EH (cell line): ENCODE data around the gene PAX7.
"Not testable (repeated sequence)": the region's sequence is repeated elsewhere in the genome, so short reads cannot be mapped to it uniquely, and the experiment has no call there.

Experiments
- DNase-seq: peaks from one replicate; pipeline ENCODE4 v3.0.0-alpha.2; 2015; ENCODE audit warnings: low read depth

PAX7 gene

GRCh38 chr1:18630511-18631495 lies at the start of gene PAX7:
PAX7 (plus strand) TSS chr1:18630846; CDS start chr1:18631604, 758 bp downstream.
- no peak for DNase-seq

- DNase-seq, result peak; percentile 6
These were observed 49.2 kb upstream of the PAX7 start for GRCh38 chr1:18581420-18581880.

- DNase-seq, result no peak
These were observed 47.8 kb upstream of the PAX7 start for GRCh38 chr1:18582890-18583289.

- no peak for DNase-seq
These were observed 47.2 kb upstream of the PAX7 start for GRCh38 chr1:18583326-18583941.

DNA sequence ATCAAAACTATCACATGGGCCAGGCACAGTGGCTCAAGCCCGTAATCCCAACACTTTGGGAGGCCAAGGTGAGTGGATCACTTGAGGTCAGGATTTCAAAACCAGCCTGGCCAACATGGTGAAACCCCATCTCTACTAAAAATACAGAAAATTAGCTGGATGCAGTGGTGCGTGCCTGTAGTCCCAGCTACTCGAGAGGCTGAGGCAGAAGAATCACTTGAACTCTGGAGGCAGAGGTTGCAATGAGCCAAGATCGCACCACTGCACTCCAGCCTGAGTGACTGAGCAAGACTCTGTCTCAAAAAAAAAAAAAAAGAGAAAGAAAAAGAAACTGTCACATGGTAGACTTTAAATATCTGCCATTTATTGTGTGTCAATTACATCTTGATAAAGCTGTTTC lies 44.6 kb upstream of the PAX7 start:
- not testable (repeated sequence) for DNase-seq

DNA sequence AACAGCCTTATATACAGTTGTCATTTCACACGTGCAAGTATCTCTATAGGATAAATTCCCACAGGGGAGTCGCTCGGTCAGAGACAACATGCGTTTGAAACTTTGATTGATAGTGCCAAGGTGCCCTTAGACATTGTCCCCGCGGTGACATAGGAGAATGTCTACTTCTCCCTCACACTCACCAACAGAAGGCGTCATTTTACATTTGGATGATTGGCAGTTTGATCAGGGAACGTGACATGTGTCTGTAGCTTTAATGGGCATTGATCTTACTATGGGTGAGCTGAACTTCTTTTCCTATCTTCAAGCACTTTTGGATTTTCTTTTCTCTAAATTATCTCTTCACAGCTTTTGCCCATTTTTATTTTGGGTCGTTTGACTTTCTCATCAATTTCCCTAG lies 42.6 kb upstream of the PAX7 start:
- DNase-seq, result no peak

DNA sequence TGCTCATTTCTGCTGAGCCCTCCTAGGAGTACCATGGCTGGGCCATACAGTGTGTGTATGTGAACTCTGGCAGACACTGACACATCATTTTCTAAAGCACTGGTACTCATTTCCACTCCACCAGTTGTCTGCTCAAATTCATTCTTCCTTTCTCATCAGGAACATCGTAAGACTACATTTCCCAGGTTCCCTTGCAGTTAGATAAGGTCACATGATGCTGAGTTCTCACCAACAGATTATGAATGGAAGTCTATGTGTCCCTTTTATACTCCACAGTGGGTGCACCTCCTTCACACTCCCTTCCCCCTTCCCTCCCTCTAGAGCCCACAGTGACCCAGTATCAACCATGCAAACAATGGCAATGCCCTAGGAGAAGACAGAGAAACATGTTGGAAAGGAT lies 38.3 kb upstream of the PAX7 start:
- no peak for DNase-seq

DNA sequence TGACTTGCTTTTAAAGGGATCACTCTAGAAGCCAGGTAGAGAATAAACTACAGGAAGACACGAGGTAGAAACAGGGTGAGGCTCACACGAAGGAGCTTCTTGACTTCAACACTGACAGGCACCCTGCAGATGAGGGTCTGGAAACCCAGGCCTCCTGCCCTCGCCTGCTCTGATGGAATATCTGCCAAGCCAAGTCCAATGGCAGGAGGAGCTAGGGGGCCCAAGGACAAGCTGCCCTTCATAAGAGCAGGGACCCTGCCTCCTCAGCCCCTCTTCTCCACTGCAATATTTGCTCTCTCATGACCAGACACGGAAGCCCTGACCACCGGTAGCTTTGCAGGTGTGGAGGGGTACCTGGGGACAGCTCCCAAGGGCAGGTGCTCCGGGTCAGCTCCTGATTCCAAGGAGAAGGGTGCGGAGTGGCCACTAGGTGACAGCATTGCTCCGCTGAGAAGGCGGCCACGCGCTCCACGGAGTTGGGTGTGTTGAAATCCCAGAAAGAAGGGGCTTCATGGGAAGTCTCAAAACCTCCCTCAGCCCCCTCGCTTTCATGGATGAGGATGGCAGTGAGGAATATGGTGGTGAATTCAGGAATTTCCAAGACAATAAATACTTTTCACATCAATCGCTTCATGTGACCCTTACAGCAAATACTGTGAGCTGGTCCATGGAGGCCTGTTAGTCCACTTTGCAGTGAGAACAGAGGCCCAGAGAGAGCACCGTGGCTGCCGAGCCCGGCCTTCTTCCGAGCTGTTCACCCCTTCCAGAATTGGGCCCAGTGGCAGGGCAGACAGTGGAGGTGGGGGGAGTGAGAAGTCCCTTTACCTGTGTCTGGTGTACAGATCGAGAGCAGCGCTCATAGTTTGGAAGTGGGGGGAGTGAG lies 33.2 kb upstream of the PAX7 start:
- DNase-seq, result peak; percentile 46

GRCh38 chr1:18599086-18599485 lies 31.6 kb upstream of the PAX7 start:
- DNase-seq, result no peak

DNA sequence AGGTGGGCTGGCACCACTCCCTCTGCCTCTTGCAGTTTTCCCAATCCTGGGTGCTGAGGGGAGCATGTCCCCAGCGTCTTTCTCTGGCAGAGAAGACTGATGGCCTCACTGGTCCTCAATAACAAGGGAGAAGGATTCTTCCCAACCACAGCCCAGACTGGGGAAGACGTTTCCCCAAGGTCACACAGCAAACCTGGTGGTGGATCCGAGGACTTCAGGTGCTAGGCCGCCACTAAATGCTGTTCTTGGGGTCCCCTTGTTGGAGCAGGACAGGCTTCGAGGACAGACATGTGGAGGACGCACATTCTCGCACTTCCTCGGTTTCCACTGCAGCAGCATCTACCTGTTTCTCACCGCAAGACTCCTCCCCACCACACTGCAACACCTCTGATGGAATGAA lies 30.9 kb upstream of the PAX7 start:
- DNase-seq, result no peak

DNA sequence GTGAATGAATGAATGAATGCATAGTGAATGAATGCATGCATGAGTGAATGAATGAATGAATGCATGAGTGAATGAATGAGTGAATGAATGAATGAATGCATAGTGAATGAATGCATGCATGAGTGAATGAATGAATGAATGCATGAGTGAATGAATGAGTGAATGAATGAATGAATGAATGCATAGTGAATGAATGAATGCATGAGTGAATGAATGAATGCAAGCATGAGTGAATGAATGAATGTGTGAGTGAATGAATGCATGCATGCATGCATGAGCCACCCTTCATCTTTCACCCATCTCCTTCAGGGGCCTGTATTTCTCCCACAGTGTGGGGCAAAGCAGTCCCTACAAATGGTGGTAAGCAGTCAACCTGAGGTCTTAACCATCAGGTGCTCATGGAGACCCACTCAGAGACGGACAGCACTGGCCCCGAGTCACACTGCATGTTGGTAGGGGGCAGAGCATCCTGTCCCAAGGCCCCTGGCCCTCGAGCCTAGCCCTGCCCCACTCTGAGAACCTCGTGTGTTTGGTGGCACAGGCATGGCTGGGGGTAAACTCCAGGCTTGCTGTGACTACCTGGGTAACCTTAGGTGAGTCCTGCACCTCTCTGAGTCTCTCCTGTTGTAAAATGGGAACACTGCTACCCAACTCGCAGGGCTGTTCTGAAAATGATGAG lies 28.0 kb upstream of the PAX7 start:
- no peak for DNase-seq

DNA sequence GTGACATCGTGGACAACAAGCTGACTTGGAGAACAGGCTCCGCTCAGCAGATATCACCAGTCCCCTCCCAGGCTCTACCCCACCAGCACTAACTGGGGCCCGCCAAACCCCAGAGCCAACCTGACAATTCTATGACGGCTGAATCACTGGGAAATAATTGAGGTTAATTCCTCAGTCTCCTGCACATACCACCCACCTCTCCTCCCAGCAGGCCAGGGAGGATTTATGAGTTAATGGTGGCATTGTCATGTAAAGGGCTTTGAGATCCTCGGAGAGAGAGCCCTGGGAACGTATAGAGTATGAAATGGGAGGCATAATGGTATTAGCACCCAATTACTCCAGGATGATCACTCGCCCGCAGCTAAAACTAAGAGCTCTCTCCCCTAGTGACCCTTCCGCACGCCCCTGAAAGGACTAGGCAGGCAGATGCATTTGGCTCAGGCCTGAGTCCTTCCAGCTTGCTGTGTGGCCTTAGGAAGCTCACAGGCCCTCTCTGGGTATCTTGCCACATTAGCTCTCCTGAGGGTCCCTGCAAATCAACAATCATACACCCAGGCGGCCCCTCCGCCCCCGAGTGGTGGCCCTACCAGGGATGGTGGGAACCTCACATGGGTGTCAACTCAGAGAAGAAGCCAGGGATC lies 27.3 kb upstream of the PAX7 start:
- no peak for DNase-seq

DNA sequence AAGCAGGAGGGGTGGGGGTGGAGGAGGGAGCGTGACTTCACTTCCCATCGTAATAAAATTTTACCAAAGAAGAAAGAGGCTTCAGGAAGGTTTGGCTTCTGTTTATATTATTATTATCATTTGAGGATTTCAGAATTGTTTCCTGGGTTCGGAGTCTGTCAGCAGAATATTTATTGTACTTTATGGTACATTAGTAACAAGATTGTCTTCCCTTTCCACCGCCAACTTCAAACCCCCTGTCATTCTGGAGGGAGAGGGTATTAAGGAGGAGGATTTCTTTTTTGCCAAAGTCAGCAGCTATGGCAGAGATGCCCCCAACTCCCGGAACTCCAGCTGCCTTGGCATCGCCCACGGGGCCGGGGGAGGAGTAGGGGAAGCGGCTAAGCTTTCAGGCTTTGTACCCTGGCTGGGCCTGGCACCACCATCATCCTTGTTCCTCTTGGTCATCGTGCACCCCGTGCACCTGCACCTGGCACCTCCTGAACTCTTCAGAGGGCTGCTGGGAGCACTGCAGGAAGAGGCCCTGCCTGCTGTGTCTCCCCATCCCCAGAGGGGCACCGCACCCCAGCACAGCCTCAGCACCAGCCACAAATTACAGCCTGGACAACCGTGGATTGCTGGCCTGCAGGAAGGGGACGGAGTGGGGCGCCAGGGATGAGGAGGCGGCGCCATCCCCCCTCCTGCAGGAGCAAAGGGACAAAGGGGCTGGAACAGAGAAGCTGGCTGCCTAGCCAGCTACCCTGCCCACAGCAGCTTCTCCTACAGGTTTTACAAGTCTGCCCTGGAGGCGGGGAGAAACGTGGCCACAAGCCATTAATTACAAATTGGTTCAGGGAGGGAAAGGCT lies 24.0 kb upstream of the PAX7 start:
- DNase-seq, result no peak

- no peak for DNase-seq
These were observed 23.3 kb upstream of the PAX7 start for GRCh38 chr1:18607289-18607760.

DNA sequence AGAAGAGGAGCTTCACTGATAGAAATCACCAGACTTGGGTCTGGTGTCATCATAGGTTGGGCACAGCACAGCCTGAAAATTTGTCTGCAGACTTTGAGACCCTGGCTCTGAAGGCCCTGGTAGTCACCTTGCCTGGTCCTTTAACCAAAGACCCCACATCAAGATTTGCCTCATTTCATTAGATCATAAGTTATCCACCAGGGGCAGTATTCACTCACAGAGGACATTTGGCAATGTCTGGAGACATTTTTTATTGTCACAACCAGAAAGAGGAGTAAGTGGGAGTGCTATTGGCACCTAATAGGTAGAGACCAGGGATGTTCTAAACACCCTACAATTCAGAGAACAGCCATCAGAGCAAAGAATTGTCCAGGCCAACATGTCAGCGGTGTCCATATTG lies 22.1 kb upstream of the PAX7 start:
- DNase-seq, result no peak

DNA sequence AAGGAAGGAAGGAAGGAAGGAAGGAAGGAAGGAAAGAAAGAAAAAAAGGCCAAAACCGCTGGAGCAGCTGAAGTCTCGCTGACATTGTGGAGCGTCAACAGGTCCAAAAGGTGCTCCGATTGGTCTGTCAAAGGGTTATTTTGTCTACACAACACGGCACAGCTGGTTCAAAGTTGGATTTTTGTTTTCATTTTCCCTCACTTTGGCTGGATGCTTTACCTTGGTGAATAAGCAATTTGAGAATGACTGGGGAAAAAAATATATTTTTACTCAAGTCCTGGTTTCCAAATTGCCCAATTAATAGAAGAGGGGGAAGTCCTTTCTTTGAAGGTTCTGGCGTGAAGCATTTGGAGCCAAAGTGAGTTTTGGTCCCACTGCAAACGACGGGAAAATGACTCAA lies 19.3 kb upstream of the PAX7 start:
- DNase-seq, result no peak

DNA sequence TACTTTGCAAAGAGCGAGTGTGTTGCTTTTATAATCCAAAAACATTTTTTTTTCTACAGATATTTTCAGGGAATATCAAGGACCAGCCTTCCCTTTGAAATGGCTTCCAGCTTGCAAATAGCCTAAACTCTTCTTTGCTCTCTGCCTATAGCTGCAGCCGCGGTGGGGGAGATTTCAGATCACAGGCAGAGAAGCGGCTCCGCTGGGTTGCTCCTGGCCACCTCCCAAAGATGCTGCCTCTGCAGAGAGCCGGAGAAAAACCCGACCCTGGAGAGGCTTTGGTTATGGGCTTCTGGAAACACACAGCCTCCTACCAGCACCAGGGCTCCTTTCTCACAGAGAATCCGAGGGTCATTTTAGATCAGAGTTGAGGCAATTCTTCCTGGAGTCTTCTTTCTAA lies 18.6 kb upstream of the PAX7 start:
- no peak for DNase-seq

- no peak for DNase-seq
These were observed 16.4 kb upstream of the PAX7 start for GRCh38 chr1:18614069-18614735.
